HG02678 (cell line): Measurements from ENCODE around the gene MAGEA4.

Experiments
- ATAC-seq: cut with Tn5 transposase; IDR thresholded peaks from one replicate; pipeline ENCODE4 v1.9.1; 2021; ENCODE audit warnings: mild to moderate bottlenecking, moderate library complexity; ENCODE audit not compliant: unreplicated experiment

MAGEA4 gene

GRCh38 chrX:151922692-151923091 is 10.0 kb downstream of the MAGEA4 start:
- ATAC-seq, result no peak

- ATAC-seq, result no peak
Observed at GRCh38 chrX:151923648-151924047, 11.0 kb downstream of the MAGEA4 start.

GRCh38 chrX:151929126-151929525 is 16.4 kb downstream of the MAGEA4 start:
- no peak for ATAC-seq

- no peak for ATAC-seq
Observed at GRCh38 chrX:151935358-151935757, 22.7 kb downstream of the MAGEA4 start.

GRCh38 chrX:151938172-151938571 is 25.5 kb downstream of the MAGEA4 start:
- no peak for ATAC-seq

GRCh38 chrX:151954730-151955129 is 42.0 kb downstream of the MAGEA4 start:
- no peak for ATAC-seq

- ATAC-seq, result no peak
Observed at GRCh38 chrX:151958101-151958500, 45.4 kb downstream of the MAGEA4 start.

GRCh38 chrX:151962034-151962433 is 49.3 kb downstream of the MAGEA4 start:
- ATAC-seq, result no peak

- no peak for ATAC-seq
Observed at GRCh38 chrX:151966236-151966635, 53.5 kb downstream of the MAGEA4 start.

- no peak for ATAC-seq
Observed at GRCh38 chrX:151970027-151970426, 57.3 kb downstream of the MAGEA4 start.

- ATAC-seq, result no peak
Observed at GRCh38 chrX:151970661-151971060, 58.0 kb downstream of the MAGEA4 start.

GRCh38 chrX:151973060-151973661 is 60.5 kb downstream of the MAGEA4 start:
- no peak for ATAC-seq

GRCh38 chrX:151973851-151974335 is 61.2 kb downstream of the MAGEA4 start:
- no peak for ATAC-seq
